Astrocyte of the hippocampus (primary cell): ENCODE results near the gene DPP6.
"Not testable (repeated sequence)": the region's sequence is repeated elsewhere in the genome, so short reads cannot be mapped to it uniquely, and the experiment has no call there.

Experiments used
- DNase-seq: peaks from one replicate; pipeline ENCODE4 v3.0.0; 2011; ENCODE audit warnings: low read depth, low spot score

The DPP6 gene

DNA sequence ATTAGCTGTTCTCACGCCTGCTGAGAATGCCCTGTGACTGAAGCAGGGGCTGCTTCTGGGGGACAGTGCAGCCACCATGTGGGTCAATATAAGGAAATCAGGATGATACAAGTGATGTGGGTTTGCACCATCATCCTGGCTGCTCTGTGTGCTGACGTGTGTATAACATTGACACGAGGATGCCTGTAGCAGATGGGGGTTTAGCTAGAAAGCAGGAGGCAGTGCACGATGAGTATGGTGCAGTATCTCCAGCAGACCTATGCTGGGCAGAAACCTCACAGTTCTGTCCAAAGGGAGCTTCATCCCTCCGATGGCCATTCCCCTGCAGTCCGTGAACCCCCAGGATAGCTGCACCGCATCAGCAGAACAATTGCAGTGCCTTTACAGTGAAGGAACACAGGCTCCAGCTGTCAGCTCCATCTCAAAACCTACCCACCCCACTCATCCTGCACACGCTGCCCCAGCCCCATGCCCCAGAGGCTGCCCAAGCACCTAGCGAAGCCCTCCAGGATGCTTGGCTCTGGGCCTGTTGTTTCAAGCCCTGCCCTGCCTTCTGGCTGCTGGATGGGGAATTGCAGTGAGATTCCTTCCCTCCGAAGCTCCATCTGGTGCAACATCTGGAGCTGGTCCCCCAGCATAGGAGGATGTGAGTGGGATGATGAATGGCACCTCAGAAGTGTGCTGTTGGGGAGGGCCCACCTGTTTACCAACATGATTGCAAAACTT is 96.8 kb downstream of the DPP6 start:
- not testable (repeated sequence) for DNase-seq

DNA sequence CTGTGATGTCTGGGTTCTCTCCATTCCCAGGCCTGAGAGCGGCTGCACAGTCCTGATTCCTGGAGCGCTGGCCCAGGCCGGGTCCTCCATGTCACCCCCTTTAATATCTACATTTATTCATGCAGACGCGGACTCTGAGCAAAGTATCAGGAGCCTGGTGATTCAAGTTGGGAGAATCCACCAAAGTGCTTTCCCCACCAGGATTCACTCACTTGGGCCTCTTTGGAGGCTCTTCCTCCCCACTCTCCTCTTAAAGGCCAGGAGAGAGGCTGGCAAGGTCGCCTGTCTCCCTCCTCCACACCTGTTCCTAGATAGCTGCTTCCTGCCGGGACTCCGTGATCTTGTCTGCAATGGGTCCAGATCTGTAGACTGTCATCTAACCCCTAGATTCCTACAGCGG is 98.5 kb downstream of the DPP6 start:
- not testable (repeated sequence) for DNase-seq

DNA sequence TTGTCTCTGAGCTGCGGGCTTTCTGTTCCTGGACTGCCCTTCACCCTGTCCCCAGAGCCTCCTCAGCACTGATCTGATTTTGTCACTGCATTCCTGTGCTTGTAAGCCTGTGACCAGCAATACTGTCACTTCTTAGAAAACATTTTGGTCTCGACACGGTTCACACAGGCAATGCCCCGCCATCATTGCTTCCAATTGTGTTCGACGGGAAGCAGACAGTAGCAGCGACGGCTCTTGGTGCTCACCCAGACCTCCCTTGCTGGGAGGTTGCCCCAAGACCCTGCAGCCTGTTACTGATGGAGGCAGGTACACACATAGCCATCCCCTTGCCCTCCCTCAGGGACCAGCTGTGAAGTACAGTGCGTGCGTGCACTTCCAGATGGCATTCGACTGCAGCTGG is 99.1 kb downstream of the DPP6 start:
- not testable (repeated sequence) for DNase-seq

DNA sequence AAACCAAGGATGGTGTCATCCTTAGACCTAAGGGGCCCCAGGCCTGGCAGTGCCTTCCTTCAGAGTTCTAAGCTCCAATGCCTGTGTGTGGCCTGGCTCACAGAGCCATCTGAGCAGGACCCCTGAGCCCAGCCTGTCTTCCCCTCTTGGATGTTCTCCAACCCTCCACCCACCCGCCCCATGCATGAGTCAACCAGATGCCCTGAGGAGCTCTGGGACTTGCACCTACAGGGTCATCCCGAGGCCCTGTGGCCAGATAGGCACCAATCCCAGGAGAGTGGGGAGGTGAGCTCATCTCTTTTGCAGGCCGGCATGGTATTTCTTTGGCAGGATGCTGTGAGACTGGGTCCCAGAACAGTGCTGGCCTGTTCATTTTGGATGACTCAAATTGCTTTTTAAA is 103.7 kb downstream of the DPP6 start:
- DNase-seq, result peak; percentile 2

DNA sequence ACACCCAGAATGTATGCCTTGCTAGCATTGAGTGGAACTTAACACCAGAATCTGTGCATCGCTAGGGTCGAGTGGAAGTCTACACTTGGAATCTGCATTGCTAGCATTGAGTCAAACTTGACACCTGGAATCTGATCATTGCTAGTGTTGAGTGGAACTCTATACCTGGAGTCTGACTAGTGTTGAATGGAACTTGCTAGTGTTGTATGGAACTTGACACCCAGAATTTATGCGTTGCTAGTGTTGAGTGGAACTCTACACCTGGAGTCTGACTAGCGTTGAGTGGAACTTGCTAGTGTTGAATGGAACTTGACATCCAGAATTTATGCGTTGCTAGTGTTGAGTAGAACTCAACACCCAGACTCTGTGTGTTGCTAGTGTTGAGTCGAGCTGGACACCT is 110.7 kb downstream of the DPP6 start:
- DNase-seq, result not testable (repeated sequence)

DNA sequence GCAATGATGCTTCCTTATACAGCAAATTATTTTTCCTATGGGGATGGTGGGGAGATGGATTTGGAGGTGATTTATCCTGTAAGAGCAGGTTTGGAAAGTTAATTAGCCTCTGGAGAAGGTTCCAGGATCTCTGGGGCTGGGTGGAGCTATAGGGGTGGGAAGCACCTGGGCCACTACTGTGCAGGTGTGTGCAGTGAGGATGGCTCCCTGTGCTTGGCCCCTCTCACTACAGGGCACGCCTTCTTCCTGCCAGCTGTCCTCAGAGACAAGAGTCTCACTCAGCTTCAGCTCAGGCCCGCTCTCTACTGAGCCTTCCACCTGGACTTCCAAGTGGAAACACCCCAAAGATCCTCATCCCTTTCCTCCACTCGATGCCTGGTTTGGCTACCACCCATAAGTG is 111.4 kb downstream of the DPP6 start:
- not testable (repeated sequence) for DNase-seq

DNA sequence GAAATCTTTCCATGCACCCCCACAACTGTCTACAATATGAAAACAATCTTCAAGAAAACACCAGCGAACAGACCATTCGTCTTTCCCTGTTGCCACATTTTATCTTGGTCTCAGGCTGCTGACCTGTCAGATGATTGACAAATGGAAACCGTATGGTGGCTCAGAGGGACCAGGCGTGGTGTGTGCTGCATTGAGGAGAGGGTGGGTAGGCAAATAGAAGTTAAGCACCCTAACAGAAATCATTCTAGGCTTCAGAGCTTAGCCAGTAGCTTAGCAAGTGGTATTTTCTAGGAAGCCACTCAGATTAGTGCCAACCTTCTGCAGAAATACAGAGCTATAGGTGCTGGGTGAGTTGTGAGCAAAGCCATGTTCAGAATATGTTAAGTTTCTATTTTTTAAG is 114.9 kb downstream of the DPP6 start:
- no peak for DNase-seq

DNA sequence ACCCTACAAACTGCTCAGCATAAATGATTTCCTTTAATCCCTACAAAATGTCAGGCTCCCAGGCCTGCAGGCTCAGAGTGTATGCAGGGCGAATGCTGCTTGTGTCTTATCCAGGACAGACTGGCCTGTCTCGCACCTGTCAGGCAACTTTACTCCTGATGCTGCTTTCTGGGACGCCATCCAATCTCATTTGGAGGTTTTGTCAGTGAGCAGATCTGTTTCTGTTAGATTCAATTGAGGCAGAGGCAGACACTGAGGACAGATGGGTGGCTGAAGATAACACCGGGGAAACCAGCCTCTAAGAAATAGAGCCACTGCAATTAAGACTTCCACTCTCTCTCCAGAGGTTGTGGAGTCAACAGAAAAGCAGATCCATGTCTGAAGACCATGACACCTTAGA is 115.6 kb downstream of the DPP6 start:
- no peak for DNase-seq

DNA sequence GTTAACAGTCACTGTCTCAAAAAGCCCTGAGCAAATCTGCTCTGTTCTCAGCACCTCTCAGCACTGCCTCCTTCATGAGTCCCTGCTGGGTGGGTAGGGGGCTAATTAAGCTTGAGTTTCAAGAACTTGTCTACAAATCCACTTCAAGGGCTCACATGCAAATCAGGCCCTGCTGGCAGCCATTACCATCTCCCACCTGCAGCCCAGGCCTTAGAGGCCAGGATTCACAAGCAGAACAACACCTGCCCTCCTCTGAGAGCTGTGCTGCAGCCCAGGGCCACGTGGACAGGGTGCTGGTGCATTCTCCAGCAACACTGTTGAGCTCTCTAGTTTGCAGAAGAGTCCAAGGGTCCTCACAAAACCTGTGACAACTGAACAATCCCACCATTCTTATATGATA is 119.2 kb downstream of the DPP6 start:
- no peak for DNase-seq

DNA sequence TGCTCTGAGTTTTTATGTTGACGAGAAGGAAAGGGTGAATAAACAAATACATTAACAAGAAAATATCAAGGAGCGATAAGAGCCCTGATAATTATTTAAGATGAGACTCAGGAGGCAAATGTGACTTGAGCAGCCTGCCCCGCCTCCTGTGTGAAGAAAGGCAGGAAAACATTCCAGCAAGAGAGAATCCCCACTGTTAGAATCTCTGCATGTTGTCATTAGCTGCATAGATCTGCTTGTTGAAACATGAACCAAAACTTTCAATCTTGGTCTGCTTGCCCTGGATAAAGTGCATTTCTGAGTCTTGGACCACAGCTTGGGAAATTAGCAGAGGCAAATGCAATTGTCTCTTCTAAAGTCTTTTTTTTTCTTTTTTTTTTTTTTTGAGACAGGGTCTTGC is 120.0 kb downstream of the DPP6 start:
- DNase-seq, result no peak

DNA sequence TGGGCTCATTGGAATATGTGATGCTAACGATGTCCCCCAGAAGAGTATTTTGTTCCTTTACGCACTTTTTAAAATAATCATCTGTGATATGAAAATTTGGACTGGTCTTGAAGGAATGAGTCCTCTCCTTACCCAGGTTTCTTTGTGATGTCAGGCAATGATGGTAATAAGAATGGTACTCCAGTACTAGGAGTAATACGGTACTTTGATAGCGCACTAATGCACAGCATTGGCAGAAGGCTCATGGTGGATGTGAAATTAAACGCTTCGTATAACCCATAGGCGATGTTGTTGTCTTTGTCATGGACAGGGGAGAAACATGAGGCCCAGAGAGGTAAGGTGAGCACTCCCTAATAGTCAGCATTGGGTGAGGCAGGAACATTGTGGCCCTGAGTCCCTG is 125.4 kb downstream of the DPP6 start:
- DNase-seq, result no peak

DNA sequence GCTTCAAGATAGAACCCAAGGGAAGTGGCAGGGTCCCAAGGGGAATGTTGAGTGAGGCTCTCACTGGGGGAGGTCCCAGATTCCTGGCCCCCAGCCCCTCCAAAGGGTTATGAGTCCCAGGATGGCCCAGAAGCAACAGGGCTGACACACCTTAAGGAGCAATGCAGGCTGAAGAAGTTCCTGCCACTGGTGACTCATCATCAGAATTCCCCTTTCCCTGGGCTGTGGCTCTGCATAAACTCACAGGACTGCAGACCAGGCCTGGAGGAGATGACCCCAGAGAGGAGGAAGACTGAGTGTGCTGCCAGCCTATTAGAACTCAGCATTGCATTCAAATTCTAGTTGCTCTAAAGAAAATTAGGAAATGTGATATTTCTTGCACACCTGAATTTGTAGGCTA is 126.7 kb downstream of the DPP6 start:
- DNase-seq, result no peak

DNA sequence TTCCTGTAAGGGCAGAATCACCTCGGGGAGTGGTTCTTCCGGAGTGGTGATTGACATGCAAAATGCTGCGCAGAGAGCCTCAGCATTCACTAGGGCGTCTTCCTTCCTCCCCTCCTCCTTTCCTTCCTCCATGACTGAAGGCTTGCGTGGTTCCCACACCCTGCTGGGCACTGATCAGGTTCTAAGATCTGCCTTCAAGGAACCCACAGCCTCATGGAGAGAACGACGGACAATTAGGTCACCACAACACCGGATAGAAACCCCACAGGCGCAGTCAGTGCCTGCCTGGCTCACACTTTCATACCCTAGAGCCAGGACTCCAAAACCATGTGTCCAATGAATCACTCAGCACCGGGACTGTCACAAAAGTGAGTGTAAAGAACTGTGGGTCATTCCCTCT is 131.3 kb downstream of the DPP6 start:
- DNase-seq, result no peak

DNA sequence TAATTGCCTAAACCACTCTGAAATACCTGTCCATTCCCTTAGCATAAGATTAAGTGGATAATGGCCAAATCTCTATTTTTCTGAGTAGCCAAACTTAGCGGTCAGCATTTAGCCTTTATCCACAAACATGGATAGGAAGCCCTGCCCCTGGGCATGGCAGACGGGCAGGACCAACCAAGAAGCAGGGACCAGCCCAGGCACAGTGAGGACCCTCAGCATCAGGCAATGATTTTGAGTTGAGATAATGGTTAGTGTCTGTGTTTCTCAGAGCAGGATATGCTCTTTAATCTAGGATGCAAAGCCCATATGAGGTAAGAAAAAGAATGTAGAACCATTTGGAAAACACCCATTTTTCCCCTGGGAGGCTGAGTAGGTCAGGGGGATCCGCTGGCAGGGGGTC is 131.7 kb downstream of the DPP6 start:
- DNase-seq, result no peak

DNA sequence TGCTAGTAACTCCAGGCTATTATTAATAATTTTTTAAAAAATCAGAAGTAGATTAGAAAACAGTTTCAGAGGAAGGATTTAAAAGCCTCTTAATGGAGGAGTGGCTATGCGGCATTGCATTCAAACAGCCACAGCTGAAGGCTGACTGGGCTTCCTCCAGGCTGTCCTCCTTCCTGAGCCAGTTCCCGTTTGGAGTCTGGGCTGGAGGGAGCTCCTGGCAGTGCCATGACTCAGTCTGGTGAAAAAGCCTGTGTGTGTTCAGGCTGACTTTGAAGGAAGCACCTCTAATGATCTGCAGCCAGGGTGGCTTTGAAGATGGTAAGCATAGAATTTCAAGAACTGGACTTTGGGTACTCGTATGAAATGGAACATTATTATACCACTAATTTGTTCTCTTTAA is 134.6 kb downstream of the DPP6 start:
- no peak for DNase-seq

DNA sequence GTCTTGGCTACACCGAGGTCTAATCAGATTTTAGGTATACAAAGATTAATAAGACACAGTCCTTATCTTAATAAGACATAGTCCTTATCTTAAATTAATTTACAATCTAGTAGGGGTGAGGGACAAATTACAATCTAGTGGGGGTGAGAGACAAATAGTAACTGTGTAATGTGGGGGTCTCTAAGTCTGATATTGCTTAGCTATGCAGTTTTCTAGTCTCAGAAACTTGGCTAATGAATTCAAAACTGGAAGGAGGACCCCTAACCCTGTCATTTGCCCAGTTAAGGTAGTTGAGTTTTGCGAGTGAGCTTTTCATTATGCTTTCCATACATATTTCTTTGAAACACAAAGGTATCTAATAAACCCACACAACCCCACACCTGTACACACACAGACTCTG is 136.1 kb downstream of the DPP6 start:
- no peak for DNase-seq

DNA sequence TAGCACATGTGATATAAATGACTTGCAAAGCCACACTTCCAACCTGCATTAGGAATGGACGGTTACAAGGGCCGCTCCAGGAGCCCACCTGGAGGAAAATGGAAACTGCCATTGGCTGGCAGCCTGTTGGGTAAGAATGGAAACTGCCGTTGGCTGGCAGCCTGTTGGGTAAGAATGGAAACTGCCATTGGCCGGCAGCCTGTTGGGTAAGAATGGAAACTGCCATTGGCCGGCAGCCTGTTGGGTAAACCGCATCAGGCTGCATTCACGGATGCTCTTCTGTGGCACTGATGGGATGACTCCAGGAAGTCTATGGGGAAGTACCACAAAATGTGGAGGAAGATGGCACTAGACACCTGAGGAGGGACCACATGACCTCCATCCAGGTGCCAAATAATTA is 143.1 kb downstream of the DPP6 start:
- no peak for DNase-seq

DNA sequence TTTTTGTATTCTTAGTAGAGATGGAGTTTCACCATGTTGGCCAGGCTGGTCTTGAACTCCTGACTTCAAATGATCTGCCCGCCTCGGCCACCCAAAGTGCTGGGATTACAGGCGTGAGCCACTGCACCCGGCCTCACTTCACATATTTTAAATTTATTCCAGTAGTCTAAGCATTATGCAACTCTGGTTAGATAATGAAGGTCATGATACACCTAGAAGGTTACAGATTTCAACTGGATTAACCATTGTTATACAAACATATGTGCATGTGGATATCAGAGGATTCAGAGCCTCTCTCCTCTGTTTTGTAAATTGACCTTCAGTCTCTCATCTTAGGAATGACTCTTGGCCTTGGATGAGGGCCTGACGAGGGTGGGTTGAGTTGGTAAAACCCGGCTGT is 146.3 kb downstream of the DPP6 start:
- DNase-seq, result no peak

DNA sequence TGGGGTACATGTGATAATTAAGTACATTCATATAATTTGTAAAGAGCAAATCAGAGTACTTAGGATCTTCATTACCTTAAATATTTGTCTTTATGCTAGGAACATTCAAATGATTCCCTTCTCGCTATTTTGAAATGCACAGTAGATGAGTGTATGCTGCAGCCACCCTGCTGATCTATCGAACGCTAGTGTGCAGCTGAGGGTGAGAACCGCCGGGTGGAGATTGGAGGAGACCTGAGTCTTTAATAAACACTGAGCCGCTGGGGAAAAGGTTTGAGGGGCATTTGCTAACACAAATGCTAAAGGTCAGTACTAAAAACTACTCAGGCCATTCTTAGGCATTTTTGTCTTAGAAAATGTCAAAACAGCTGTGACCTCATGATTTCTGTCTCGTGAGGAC is 148.0 kb downstream of the DPP6 start:
- DNase-seq, result no peak

DNA sequence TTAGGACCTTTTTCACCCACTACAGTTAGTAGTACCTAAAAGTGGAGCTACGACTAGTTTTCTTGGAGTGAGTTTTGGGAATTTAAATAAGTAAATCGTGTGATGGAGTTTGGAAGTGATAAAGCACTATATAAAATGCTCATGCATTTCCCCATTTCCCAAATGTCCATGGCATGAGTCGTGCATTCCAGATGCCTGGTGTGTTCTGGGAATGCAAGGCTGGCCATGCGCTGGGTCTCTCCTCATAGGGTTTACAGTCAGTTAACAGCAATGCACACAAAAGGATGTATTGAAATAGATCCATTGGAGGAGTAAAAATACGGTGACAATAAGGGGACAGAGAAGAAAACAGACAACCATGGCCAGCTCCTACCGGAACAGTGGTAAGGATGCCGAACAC is 149.8 kb downstream of the DPP6 start:
- no peak for DNase-seq

DNA sequence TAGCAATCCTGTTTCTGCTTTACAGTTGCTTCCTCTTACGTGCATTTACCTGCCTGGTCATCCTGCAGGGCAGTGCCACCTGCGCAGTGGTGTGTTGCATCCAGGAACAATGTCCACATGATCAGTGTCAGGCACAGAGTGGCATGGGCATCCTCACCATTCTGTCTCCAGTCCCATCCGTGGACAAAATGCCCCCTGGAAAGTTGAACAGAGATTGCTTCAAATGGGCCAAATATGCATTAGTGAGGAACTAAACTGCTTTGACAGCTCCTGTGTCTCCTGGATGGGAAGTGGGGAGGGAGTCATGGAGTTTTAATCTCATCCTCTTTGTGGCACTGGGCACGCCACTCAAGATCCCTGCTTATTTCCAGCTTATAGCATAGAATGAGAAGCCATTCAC is 151.8 kb downstream of the DPP6 start:
- no peak for DNase-seq

DNA sequence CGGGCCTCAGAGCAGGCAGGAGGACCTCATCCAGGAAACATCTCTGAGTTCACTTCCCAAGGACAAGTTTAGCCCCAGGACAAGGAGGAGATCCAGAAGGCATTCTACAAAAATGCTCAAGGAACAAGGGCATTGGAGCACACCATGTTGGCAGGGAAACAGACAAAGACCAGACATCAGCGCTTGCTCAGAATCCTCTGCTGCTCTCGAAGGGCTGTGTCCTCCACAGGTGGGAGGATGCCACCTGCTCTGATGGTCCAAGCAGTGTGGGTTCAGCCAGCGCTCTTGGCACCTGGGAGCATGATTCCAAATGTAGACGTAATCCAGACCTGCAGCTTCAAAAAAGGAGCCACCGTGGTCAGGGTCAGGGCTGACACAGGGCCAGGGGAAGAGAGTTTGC is 160.7 kb downstream of the DPP6 start:
- DNase-seq, result no peak

DNA sequence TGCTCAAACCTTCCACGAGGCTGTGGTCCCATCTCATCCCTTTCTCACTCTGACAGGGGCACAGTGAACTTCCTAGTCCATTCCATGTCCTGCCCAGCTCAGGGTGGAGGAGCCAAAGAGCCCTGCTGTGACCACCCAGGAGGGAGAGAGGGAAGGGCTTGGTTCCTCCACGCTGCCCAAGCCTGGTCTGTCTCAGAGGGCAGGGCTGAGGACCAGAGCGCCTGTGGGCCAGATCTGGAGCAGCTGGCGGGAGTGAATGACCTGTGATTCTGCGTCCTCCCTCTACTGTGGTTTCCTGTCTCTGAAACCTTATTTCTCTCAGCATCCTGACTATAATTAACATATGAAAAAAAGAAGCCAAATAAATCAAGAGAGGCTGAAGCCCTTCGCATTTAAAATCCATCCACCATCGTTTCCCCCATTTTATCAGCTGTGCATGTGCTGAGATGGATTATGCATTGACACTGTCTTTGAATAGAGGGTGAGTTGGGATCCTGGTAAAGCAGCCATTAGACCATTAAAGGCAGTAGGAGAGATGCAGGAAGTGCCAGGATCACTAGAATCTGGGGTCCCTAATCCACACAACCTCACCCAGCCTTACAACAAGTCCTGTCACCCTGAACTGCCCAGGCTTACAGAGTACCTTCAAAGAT is 165.6 kb downstream of the DPP6 start:
- DNase-seq, result no peak

DNA sequence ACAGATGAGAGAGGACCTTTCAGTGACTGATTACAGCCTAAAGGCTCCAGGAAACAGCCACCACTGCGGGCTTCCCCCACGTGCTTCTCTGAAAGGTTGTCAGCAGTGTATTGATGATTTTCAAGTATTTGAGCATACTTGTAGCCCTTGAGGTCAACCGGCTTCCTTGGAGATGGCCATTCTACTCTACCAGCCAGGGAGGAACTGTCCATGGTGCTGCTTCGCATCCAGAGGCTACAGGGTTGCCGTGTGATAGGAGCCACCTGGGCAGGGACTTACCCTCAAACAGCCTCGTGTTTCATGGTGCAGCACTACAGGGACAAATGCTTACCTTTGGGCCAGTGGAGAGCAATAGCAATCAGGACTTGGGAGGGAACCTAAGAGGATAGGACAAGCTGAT is 179.5 kb downstream of the DPP6 start:
- peak; percentile 4 for DNase-seq
